BE2C (cell line): ENCODE measurements around the gene PI16.

Experiments
- DNase-seq: peaks from one replicate; pipeline ENCODE4 v3.0.0-alpha.2; 2020
- H3K27me3 ChIP-seq: fragments of 250-450 bp; sonication (Bioruptor Pico); 2 replicates; pipeline ENCODE4 v1.5.1; 2020; ENCODE audit warnings: mild to moderate bottlenecking
- H3K36me3 ChIP-seq: fragments of 250-450 bp; sonication (Bioruptor Pico); 2 replicates; pipeline ENCODE4 v1.5.1; 2020; ENCODE audit warnings: mild to moderate bottlenecking
- H3K4me1 ChIP-seq: fragments of 250-450 bp; sonication (Bioruptor Pico); 2 replicates; pipeline ENCODE4 v1.5.1; 2020
- H3K4me3 ChIP-seq: 2 replicates; pipeline ENCODE4 v1.5.1; 2011; ENCODE audit warnings: low read depth, low read length
- H3K9me3 ChIP-seq: fragments of 250-450 bp; sonication (Bioruptor Pico); 2 replicates; pipeline ENCODE4 v1.5.1; 2020
- CTCF ChIP-seq: IDR thresholded peaks from 2 replicates; pipeline ENCODE4 v1.5.1; 2012; ENCODE audit warnings: mild to moderate bottlenecking, low read depth, low read length

PI16 gene

GRCh38 chr6:36973190-36973589, 18.7 kb downstream of the PI16 start:
- no peak overlapping the region for H3K4me3 ChIP-seq
- no peaks in the 10 kb centered on the region for H3K4me1 ChIP-seq
- H3K36me3 ChIP-seq = peaks cover 76% of the 10 kb centered on the region
- no peaks in the 10 kb centered on the region for H3K9me3 ChIP-seq
- H3K27me3 ChIP-seq = no peaks in the 10 kb centered on the region
- no peak for DNase-seq
- TF ChIP-seq CTCF = no peak

GRCh38 chr6:36973647-36974046, 19.1 kb downstream of the PI16 start:
- peaks cover 74% of the 10 kb centered on the region for H3K36me3 ChIP-seq
- H3K9me3 ChIP-seq = no peaks in the 10 kb centered on the region
- no peaks in the 10 kb centered on the region for H3K27me3 ChIP-seq
- DNase-seq = no peak
- H3K4me1 ChIP-seq = no peaks in the 10 kb centered on the region
- TF ChIP-seq CTCF = no peak
- H3K4me3 ChIP-seq = no peak overlapping the region

- peaks cover 62% of the 10 kb centered on the region for H3K36me3 ChIP-seq
- no peaks in the 10 kb centered on the region for H3K4me1 ChIP-seq
- no peak for TF ChIP-seq CTCF
- no peaks in the 10 kb centered on the region for H3K27me3 ChIP-seq
- H3K4me3 ChIP-seq = no peak overlapping the region
- DNase-seq = no peak
- no peaks in the 10 kb centered on the region for H3K9me3 ChIP-seq
Measured at GRCh38 chr6:36975231-36976006, 20.9 kb downstream of the PI16 start.

GRCh38 chr6:36976007-36976264, 21.4 kb downstream of the PI16 start:
- Histone ChIP-seq H3K9me3 (no peaks in the 10 kb centered on the region), H3K27me3 (no peaks in the 10 kb centered on the region), H3K4me3 (no peak overlapping the region), H3K4me1 (no peaks in the 10 kb centered on the region), H3K36me3 (peaks cover 58% of the 10 kb centered on the region)
- TF ChIP-seq CTCF = no peak
- no peak for DNase-seq

GRCh38 chr6:36976509-36976908, 22.0 kb downstream of the PI16 start:
- H3K4me1 ChIP-seq = no peaks in the 10 kb centered on the region
- no peaks in the 10 kb centered on the region for H3K9me3 ChIP-seq
- peaks cover 58% of the 10 kb centered on the region for H3K36me3 ChIP-seq
- no peak for DNase-seq
- no peaks in the 10 kb centered on the region for H3K27me3 ChIP-seq
- no peak overlapping the region for H3K4me3 ChIP-seq
- no peak for TF ChIP-seq CTCF

GRCh38 chr6:36976931-36977330, 22.4 kb downstream of the PI16 start:
- DNase-seq = no peak
- no peaks in the 10 kb centered on the region for H3K27me3 ChIP-seq
- H3K4me1 ChIP-seq = no peaks in the 10 kb centered on the region
- H3K9me3 ChIP-seq = no peaks in the 10 kb centered on the region
- peaks cover 58% of the 10 kb centered on the region for H3K36me3 ChIP-seq
- TF ChIP-seq CTCF = no peak
- H3K4me3 ChIP-seq = no peak overlapping the region
